HAP-1 (cell line): ENCODE measurements around the gene CYP4F22.

Experiments
- DNase-seq, 2 experiments: peaks; one replicate each; pipeline ENCODE4 v3.0.0-alpha.2; 2016 to 2020; ENCODE audit warnings: low spot score in 2 of 2
- H3K27me3 ChIP-seq: fragments of 250-450 bp; sonication (Bioruptor Pico); 2 replicates; pipeline ENCODE4 v1.5.1; 2020; ENCODE audit warnings: low read depth, mild to moderate bottlenecking, moderate library complexity
- H3K36me3 ChIP-seq: fragments of 250-450 bp; sonication (Bioruptor Pico); replicated peaks from 2 replicates; pipeline ENCODE4 v1.5.1; 2020; ENCODE audit warnings: mild to moderate bottlenecking
- H3K4me1 ChIP-seq: fragments of 250-450 bp; sonication (Bioruptor Pico); 2 replicates; pipeline ENCODE4 v1.5.1; 2020; ENCODE audit warnings: mild to moderate bottlenecking
- H3K4me3 ChIP-seq: fragments of 250-450 bp; sonication (Bioruptor Pico); 2 replicates; pipeline ENCODE4 v1.5.1; 2020; ENCODE audit warnings: mild to moderate bottlenecking, moderate library complexity
- H3K9me3 ChIP-seq: fragments of 250-450 bp; sonication (Bioruptor Pico); 2 replicates; pipeline ENCODE4 v1.5.1; 2020; ENCODE audit warnings: mild to moderate bottlenecking, moderate library complexity
- in situ Hi-C: fragments of 300-500 bp; cut with MboI; formaldehyde crosslinking; loops from 3 replicates; pipeline ENCODE4 v1.14.3; 2020; ENCODE audit warnings: low sequenced_read_pairs, inconsistent platforms, mixed read lengths

The CYP4F22 gene

DNA sequence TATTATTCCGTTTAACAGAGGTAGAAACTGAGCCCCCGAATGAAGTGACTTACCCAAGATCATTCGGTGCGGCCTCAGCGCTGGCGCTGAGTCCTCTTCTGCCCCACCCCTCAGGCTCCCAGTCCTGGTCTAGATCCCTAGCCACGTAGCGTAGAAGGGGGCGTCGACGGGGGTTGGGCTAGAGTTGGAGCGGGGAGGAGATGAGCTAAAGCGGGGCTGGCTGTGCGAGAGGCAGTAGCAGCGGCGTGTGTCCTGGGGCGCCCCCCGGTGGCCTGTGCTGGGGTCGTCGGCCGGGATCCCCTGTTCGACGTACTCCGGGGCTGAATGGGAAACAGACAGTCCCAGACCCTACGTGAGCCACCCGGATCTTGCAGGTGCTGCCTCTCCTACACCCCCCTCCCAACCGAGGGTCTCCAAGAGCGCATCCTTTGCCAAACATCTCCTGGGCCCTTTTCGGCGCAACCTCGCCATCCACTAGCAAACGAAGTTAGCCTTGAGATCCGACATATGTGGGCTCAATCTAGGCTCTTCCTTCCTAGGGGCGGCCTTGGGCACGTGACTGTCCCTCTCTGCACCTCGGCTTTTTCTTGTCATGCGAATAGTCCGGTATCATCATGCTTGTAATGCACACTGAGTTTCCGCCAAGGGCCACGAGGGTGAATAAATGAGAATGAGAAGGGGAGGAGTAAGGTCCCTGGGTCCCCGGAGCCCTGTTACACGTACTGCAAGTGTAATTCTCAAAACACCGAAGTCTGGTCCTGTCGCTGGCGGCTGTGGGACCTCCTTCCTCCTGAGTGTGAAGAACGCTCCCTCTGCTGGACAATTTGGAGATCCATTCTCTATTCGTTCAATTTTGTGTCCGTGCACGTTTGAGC is 47.7 kb downstream of the CYP4F22 start:
- Histone ChIP-seq H3K27me3 (no peaks in the 10 kb centered on the region), H3K9me3 (no peaks in the 10 kb centered on the region), H3K4me1 (peaks cover 6% of the 10 kb centered on the region; the same call in 1 of the 2 replicates), H3K4me3 (peak overlapping the region; percentile 4; the same call in 1 of the 2 replicates), H3K36me3 (no peaks in the 10 kb centered on the region)
- in situ Hi-C loops, result loop anchor here (5.0 to 10.0 kb wide), 4 partner anchors 129 to 469 kb away; no protein-coding TSS in a partner anchor
- peak; percentile 89 to 98 for DNase-seq

DNA sequence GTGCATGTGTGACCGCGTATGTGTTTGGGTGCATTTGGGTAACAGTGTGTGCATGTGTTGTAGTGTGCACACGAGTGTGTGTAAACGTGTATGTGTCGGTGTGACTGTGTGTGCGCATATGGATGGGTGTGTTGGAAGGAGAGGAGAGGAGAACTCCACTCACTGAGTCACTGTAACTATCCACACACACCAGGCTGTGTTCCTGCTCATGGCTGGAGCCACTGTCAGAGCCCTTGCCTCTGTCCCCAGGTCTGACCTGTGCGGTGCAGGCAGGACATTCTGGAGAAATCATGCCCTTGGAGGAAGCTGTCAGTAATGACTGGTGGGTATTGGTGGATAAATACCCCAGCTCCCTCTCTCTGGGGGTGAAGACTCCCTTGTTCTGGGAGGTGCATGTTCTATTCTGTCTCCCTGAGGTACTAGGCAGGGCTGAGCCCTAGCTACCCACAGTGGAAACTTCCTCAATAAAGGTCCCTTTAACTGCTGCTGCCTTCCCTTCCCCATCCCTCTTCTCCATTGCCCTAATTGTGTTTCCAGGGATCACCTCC is 48.4 kb downstream of the CYP4F22 start:
- in situ Hi-C loops, result loop anchor here (5.0 to 10.0 kb wide), 4 partner anchors 129 to 469 kb away; no protein-coding TSS in a partner anchor
- no peak overlapping the region for H3K4me3 ChIP-seq
- no peak for DNase-seq

DNA sequence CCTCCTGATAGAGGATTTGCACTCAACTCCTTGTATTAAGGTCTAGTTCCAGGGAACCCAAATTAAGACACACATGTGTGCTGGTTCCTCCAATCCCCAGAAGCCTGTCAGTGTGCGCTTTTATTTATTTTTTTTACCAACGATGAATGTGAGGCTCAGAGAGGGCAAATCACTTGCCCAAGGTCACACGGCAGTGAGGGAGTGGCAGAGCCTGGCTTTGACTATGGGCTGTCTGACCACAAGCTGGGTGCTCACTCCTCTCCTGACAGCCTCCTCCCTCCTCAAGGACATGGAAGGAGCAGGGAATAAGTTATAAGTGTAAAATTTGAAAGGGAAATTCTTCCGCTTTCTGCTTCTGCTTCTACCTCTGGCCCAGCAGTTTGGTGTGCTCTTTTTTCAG is 48.9 kb downstream of the CYP4F22 start:
- no peaks in the 10 kb centered on the region for H3K9me3 ChIP-seq
- H3K4me3 ChIP-seq, result no peak overlapping the region
- H3K4me1 ChIP-seq, result peaks cover 6% of the 10 kb centered on the region; the same call in 1 of the 2 replicates
- no peaks in the 10 kb centered on the region for H3K27me3 ChIP-seq
- in situ Hi-C loops, result loop anchor here (5.0 to 10.0 kb wide), 4 partner anchors 130 to 470 kb away; no protein-coding TSS in a partner anchor
- DNase-seq, result no peak
- H3K36me3 ChIP-seq, result no peaks in the 10 kb centered on the region

More for the DNA sequence above, 48.4 kb downstream of the CYP4F22 start:
- Histone ChIP-seq H3K36me3 (no peaks in the 10 kb centered on the region), H3K27me3 (no peaks in the 10 kb centered on the region), H3K9me3 (no peaks in the 10 kb centered on the region), H3K4me1 (peaks cover 6% of the 10 kb centered on the region; the same call in 1 of the 2 replicates)

DNA sequence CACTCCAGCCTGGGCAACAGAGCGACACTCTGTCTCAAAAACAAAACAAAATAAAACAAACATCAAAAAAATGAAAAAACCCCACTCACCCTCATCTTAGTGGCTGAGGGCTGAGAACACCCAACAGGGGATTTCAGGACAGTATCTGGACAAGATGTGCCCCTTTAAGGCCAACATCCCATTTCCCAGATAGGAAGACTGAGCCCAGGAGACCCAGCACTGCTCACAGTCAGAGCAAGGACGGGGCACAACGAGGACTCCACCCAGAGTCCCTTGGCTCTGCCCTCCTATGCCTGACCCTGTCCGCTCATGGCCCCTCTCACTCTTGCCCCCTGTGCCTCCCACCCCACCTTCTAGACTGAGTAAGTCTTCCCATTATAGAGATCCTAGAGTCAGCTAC is 53.8 kb downstream of the CYP4F22 start:
- H3K27me3 ChIP-seq, result 0 out of 2 replicates have a peak, but pooled peaks cover 3% of the 10 kb centered on the region
- in situ Hi-C loops, result no loop called here
- no peak for DNase-seq
- H3K4me1 ChIP-seq, result peaks cover 3% of the 10 kb centered on the region; the same call in 1 of the 2 replicates
- H3K9me3 ChIP-seq, result no peaks in the 10 kb centered on the region
- no peak overlapping the region for H3K4me3 ChIP-seq
- H3K36me3 ChIP-seq, result no peaks in the 10 kb centered on the region

DNA sequence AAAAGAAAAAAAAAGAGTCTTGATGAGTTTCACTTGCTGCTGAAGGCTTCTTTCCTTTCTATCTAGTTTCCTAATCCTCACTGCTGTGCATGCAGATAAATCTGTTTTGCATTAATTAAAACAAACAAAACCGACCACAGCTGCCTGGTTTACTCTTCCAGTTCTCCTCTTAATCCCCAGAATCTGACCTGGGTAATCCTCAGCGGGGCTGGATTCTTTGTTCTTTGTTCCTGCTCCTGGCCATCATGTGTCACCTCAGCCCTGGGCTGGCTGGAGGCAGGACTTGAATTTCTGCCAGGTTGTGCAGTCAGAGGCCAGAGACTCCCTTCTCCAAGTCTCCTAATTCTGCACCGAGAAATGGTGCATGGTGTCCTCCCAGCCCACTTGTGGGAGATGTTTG is 54.5 kb downstream of the CYP4F22 start:
- Histone ChIP-seq H3K4me1 (peaks cover 3% of the 10 kb centered on the region; the same call in 1 of the 2 replicates), H3K27me3 (0 out of 2 replicates have a peak, but pooled peaks cover 3% of the 10 kb centered on the region), H3K36me3 (no peaks in the 10 kb centered on the region), H3K9me3 (no peaks in the 10 kb centered on the region), H3K4me3 (no peak overlapping the region)
- in situ Hi-C loops, result no loop called here
- DNase-seq, result peak; percentile 60 to 78

DNA sequence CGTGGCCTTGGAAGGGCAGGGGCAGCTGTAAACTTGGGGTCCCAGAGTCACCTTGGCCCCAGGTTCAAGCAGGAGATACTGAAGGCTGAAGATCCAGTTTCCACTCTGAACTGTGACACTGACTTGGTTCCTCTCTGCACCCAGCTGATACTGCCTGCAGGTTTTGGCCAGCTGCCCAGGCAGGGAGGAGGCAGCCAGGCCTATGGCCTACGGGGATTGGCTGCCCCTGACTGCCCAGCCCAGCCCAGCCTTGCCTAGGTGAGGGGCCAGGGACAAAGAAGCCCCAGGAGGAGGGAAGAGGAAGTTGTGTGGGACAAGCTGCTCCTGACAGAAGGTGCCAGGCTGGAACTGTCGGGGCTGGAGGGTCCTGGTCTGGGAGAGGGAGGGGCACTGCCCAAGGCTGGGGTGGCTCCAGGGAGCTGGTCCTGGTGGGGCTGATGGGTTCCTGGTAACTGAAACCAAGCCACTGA is 55.0 kb downstream of the CYP4F22 start:
- H3K27me3 ChIP-seq, result 0 out of 2 replicates have a peak, but pooled peaks cover 3% of the 10 kb centered on the region
- in situ Hi-C loops, result no loop called here
- H3K9me3 ChIP-seq, result no peaks in the 10 kb centered on the region
- H3K4me3 ChIP-seq, result no peak overlapping the region
- peaks cover 3% of the 10 kb centered on the region; the same call in 1 of the 2 replicates for H3K4me1 ChIP-seq
- peak in 1 of 2 experiments; percentile 55 for DNase-seq
- no peaks in the 10 kb centered on the region for H3K36me3 ChIP-seq

DNA sequence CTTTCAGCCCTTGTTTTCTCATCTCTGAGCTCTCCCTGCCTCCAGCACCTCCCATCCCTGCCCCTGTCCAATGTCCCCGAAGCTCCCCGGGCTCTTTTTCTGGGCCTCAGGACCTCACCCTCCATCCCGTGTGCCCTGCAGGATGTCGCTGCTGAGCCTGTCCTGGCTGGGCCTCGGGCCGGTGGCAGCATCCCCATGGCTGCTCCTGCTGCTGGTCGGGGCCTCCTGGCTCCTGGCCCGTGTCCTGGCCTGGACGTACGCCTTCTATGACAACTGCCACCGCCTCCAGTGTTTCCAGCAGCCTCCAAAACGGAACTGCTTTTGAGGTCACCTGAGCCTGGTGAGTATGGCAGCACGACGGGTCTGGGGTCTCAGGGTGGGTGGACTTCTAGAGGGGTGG is 55.6 kb downstream of the CYP4F22 start:
- DNase-seq, result no peak
- Histone ChIP-seq H3K4me3 (no peak overlapping the region), H3K9me3 (no peaks in the 10 kb centered on the region), H3K36me3 (no peaks in the 10 kb centered on the region), H3K27me3 (0 out of 2 replicates have a peak, but pooled peaks cover 3% of the 10 kb centered on the region), H3K4me1 (peaks cover 3% of the 10 kb centered on the region; the same call in 1 of the 2 replicates)
- in situ Hi-C loops, result no loop called here

DNA sequence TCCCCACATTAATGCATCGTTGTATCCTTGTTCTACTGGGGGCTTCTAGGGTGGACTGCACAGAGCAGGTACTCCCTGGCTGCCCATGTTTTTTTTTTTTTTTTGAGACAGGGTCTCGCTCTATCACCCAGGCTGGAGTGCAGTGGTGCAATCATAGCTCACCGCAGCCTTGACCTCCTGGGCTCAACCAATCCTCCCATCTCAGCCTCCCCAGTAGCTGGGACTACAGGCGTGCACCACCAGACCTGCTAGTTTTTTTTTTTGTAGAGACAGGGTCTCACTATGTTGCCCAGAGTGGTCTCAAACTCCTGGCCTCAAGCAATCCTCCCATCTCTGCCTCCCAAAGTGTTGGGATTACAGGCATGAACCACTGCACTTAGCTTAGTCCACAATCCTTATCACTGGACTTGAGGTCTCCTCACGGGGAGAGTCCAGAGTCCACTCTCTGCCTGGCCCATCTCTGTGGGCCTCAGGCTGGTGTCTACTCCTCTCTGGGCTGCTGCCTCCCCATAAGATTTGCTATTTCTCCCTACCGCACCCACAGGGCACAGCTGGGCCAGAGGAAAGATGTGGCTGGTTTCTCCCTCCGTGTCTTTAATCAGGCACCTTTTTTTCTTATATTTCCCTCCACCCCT is 56.3 kb downstream of the CYP4F22 start:
- H3K4me1 ChIP-seq, result peaks cover 3% of the 10 kb centered on the region; the same call in 1 of the 2 replicates
- H3K9me3 ChIP-seq, result no peaks in the 10 kb centered on the region
- in situ Hi-C loops, result no loop called here
- DNase-seq, result no peak
- 0 out of 2 replicates have a peak, but pooled peaks cover 3% of the 10 kb centered on the region for H3K27me3 ChIP-seq
- no peak overlapping the region for H3K4me3 ChIP-seq
- no peaks in the 10 kb centered on the region for H3K36me3 ChIP-seq

DNA sequence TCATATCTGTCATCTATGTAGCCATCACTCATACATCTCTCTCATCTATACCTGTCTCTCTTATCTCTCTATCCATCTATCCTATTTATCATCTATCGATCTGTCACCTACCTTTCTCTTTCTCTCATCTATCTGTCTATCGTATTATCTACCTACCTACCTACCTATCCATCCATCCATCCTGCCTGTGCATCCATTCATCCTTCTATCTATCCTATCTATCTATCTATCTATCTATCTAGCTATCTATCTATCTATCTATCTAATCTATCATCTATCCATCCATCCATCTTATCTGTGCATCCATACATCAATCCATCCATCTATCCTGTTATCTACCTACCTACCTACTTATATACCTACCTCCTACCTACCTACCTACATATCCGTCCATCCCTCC is 62.1 kb downstream of the CYP4F22 start:
- H3K36me3 ChIP-seq, result no peaks in the 10 kb centered on the region
- in situ Hi-C loops, result no loop called here
- no peaks in the 10 kb centered on the region for H3K4me1 ChIP-seq
- no peaks in the 10 kb centered on the region for H3K9me3 ChIP-seq
- H3K27me3 ChIP-seq, result 0 out of 2 replicates have a peak, but pooled peaks cover 3% of the 10 kb centered on the region
- DNase-seq, result no peak
- H3K4me3 ChIP-seq, result no peak overlapping the region

DNA sequence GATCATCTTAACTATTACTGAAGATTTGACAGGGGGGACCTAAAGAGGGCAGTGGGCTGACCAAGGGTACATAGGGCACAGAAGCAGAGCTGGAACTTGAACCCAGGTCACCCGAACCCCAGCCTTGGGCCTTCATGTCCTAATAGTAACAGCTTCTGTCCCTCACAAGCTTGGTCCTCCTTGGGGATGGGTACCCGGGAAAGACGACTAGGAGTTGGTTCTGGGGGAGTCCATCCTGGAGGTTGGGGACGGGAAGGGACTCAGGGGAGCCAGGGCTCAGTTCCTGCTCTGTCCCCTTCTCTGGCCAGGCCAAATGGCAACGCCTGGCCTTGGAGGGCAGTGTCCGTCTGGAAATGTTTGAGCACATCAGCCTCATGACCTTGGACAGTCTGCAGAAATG is 67.1 kb downstream of the CYP4F22 start:
- Histone ChIP-seq H3K4me1 (no peaks in the 10 kb centered on the region), H3K9me3 (no peaks in the 10 kb centered on the region), H3K36me3 (no peaks in the 10 kb centered on the region), H3K27me3 (no peaks in the 10 kb centered on the region), H3K4me3 (no peak overlapping the region)
- DNase-seq, result no peak
- in situ Hi-C loops, result no loop called here

DNA sequence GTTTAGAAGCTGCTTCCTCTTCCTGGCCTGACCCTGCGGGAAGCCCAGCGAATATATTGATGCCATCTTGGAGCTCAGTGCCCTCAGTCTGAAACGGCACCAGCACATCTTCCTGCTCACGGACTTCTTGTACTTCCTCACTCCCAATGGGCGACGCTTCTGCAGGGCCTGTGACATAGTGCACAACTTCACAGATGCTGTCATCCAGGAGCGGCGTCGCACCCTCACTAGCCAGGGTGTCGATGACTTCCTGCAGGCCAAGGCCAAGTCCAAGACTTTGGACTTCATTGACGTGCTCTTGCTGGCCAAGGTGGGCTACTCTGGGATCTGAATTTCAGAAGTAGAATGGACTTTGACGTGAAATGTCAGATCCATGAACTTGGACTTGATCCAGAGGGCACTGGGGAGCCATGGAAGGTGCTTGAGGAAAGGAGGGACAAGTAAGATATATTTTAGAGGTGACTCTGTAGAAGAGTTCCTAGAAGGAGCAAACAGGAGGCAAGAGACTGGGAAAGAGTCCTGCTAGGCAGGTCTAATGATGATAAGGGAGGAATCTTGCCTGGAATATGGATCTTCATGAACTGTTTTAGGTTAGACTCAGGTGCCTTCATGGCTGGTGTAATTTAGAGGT is 68.3 kb downstream of the CYP4F22 start:
- DNase-seq, result no peak
- Histone ChIP-seq H3K36me3 (no peaks in the 10 kb centered on the region), H3K4me3 (no peak overlapping the region), H3K27me3 (no peaks in the 10 kb centered on the region), H3K4me1 (no peaks in the 10 kb centered on the region), H3K9me3 (no peaks in the 10 kb centered on the region)
- in situ Hi-C loops, result no loop called here

DNA sequence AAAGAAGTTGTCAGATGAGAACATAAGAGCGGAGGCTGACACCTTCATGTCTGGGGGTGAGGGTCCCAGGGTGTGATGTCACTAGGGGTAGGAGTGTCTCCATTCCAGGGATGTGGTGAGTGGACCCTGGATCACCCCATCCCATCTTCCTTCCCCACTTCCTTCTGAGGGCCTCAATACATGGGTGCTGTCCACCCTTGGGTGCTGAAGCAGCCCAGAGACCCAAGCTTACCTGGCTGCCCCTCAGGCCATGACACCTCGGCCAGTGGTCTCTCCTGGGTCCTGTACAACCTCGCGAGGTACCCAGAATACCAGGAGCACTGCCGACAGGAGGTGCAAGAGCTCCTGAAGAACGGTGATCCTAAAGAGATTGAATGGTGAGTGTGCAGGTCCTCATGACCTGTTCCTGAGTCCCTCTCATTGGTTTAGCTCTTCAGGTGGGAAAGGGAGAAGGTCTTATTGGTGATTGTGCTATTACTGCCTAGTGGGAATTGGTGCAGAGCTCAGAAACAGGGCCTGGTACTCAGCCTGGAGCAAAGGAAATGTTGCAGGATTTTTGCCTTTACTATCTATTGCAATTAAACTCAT is 69.0 kb downstream of the CYP4F22 start:
- Histone ChIP-seq H3K36me3 (no peaks in the 10 kb centered on the region), H3K9me3 (no peaks in the 10 kb centered on the region), H3K4me1 (no peaks in the 10 kb centered on the region), H3K4me3 (no peak overlapping the region), H3K27me3 (no peaks in the 10 kb centered on the region)
- DNase-seq, result no peak
- in situ Hi-C loops, result no loop called here

DNA sequence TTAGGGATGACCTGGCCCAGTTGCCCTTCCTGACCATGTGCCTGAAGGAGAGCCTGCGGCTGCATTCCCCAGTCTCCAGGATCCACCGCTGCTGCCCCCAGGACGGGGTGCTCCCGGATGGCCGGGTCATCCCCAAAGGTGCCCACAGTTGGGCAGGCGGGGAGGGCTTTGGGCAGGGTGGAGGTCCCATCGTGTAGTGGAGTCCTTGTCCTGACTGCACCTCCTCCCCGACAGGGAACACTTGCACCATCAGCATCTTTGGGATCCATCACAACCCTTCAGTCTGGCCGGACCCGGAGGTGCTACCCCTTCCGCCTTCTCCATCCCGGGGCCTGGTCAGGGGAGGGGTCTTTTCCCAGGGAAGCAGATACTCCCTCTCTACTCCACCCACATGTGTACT is 75.0 kb downstream of the CYP4F22 start:
- Histone ChIP-seq H3K27me3 (no peaks in the 10 kb centered on the region), H3K9me3 (no peaks in the 10 kb centered on the region)
- in situ Hi-C loops, result no loop called here

More for the DNA sequence above, 75.0 kb downstream of the CYP4F22 start:
- Histone ChIP-seq H3K36me3 (no peaks in the 10 kb centered on the region), H3K4me1 (no peaks in the 10 kb centered on the region), H3K4me3 (no peak overlapping the region)
- no peak for DNase-seq
